SK-N-SH treated with all-trans-retinoic acid at 6 μM for 48 hours (cell line): ENCODE data around the gene CASP2.

ENCODE experiments used
- ATAC-seq: fragments of 200-7000 bp; cut with Tn5 transposase; 3 replicates; pipeline ENCODE4 v1.9.1; 2020; ENCODE audit warnings: mild to moderate bottlenecking, moderate library complexity
- BACH2 ChIP-seq: fragments of 250-450 bp; sonication (Bioruptor Pico); IDR thresholded peaks from 2 replicates; pipeline ENCODE4 v1.9.0; 2021; ENCODE audit warnings: mild to moderate bottlenecking, borderline replicate concordance
- CREB5 ChIP-seq: fragments of 250-450 bp; sonication (Bioruptor Pico); IDR thresholded peaks from 2 replicates; pipeline ENCODE4 v1.5.1; 2020; ENCODE audit warnings: low read depth, mild to moderate bottlenecking, moderate library complexity
- CSDC2 ChIP-seq: fragments of 250-450 bp; sonication (Bioruptor Pico); IDR thresholded peaks from 2 replicates; pipeline ENCODE4 v1.5.0; 2020; ENCODE audit warnings: mild to moderate bottlenecking, moderate library complexity
- GLIS3 ChIP-seq: fragments of 250-450 bp; sonication (Bioruptor Pico); IDR thresholded peaks from 2 replicates; pipeline ENCODE4 v1.5.0; 2020; ENCODE audit warnings: mild to moderate bottlenecking, moderate library complexity
- ISL1 ChIP-seq: fragments of 250-450 bp; sonication (Bioruptor Pico); IDR thresholded peaks from 2 replicates; pipeline ENCODE4 v2.1.2; 2022; ENCODE audit warnings: mild to moderate bottlenecking, moderate library complexity
- OSR1 ChIP-seq: fragments of 250-450 bp; sonication (Bioruptor Pico); IDR thresholded peaks from 2 replicates; pipeline ENCODE4 v1.8.0; 2022; ENCODE audit warnings: moderate library complexity, mild to moderate bottlenecking, inconsistent platforms
- PATZ1 ChIP-seq: fragments of 250-450 bp; sonication (Bioruptor Pico); IDR thresholded peaks from 2 replicates; pipeline ENCODE4 v1.8.0; 2020; ENCODE audit warnings: mild to moderate bottlenecking, moderate library complexity, borderline replicate concordance
- POU6F1 ChIP-seq: fragments of 250-450 bp; sonication (Bioruptor Pico); IDR thresholded peaks from 2 replicates; pipeline ENCODE4 v1.8.0; 2021; ENCODE audit warnings: low read depth, mild to moderate bottlenecking, moderate library complexity, borderline replicate concordance
- PPARA ChIP-seq: fragments of 250-450 bp; sonication (Bioruptor Pico); IDR thresholded peaks from 2 replicates; pipeline ENCODE4 v1.5.0; 2020; ENCODE audit warnings: mild to moderate bottlenecking, borderline replicate concordance
- RARB ChIP-seq: fragments of 250-450 bp; sonication (Bioruptor Pico); IDR thresholded peaks from 2 replicates; pipeline ENCODE4 v1.8.0; 2021; ENCODE audit warnings: mild to moderate bottlenecking, moderate library complexity
- SNAI2 ChIP-seq: fragments of 250-450 bp; sonication (Bioruptor Pico); IDR thresholded peaks from 2 replicates; pipeline ENCODE4 v1.5.0; 2020; ENCODE audit warnings: mild to moderate bottlenecking, moderate library complexity
- TOX ChIP-seq: fragments of 250-450 bp; sonication (Bioruptor Pico); IDR thresholded peaks from 2 replicates; pipeline ENCODE4 v1.8.0; 2021; ENCODE audit warnings: mild to moderate bottlenecking, moderate library complexity, borderline replicate concordance
- TSHZ2 ChIP-seq: fragments of 250-450 bp; sonication (Bioruptor Pico); IDR thresholded peaks from 2 replicates; pipeline ENCODE4 v1.5.0; 2020; ENCODE audit warnings: mild to moderate bottlenecking, moderate library complexity
- ZC3H10 ChIP-seq: fragments of 250-450 bp; sonication (Bioruptor Pico); IDR thresholded peaks from 2 replicates; pipeline ENCODE4 v1.5.1; 2021; ENCODE audit warnings: mild to moderate bottlenecking, moderate library complexity
- ZNF565 ChIP-seq: fragments of 450-650 bp; formaldehyde crosslinking; conservative IDR thresholded peaks from 2 replicates; pipeline ENCODE4 v1.5.0; 2020; ENCODE audit warnings: low read depth, mild to moderate bottlenecking, moderate library complexity

Gene CASP2

GRCh38 chr7:143280566-143280965, 7.6 kb upstream of the CASP2 start:
- no peak for TF ChIP-seq RARB (CRISPR knock-in tag)
- ATAC-seq: no peak

GRCh38 chr7:143281529-143281928, 6.6 kb upstream of the CASP2 start:
- TF ChIP-seq CSDC2 (CRISPR knock-in tag) (no peak), ISL1 (CRISPR knock-in tag) (no peak), CREB5 (no peak), TOX (CRISPR knock-in tag) (no peak), GLIS3 (CRISPR knock-in tag) (no peak), SNAI2 (CRISPR knock-in tag) (no peak), OSR1 (CRISPR knock-in tag) (no peak)
- no peak for ATAC-seq

GRCh38 chr7:143282124-143282523, 6.0 kb upstream of the CASP2 start:
- no peak for ATAC-seq
- TF ChIP-seq CSDC2 (CRISPR knock-in tag): no peak
- no peak for TF ChIP-seq POU6F1 (CRISPR knock-in tag)
- TF ChIP-seq ZC3H10: no peak
- TF ChIP-seq ISL1 (CRISPR knock-in tag): no peak
- TF ChIP-seq OSR1 (CRISPR knock-in tag): no peak
- no peak for TF ChIP-seq CREB5
- no peak for TF ChIP-seq ZNF565 (CRISPR knock-in tag)
- TF ChIP-seq PPARA (CRISPR knock-in tag): no peak
- TF ChIP-seq PATZ1 (CRISPR knock-in tag): no peak
- TF ChIP-seq RARB (CRISPR knock-in tag): no peak
- TF ChIP-seq BACH2 (CRISPR knock-in tag): no peak
- no peak for TF ChIP-seq TSHZ2 (CRISPR knock-in tag)

GRCh38 chr7:143283381-143283780, 4.8 kb upstream of the CASP2 start:
- TF ChIP-seq RARB (CRISPR knock-in tag) (no peak), OSR1 (CRISPR knock-in tag) (no peak), CREB5 (no peak), PPARA (CRISPR knock-in tag) (no peak), POU6F1 (CRISPR knock-in tag) (no peak)
- ATAC-seq: no peak
